HEK293 (cell line): ENCODE results near the gene TBC1D16.
"Not testable (repeated sequence)": the region's sequence is repeated elsewhere in the genome, so short reads cannot be mapped to it uniquely, and the experiment has no call there.

Experiments used
- CTCF ChIA-PET: fragments of 350-600 bp; formaldehyde crosslinking; extraction: SDS; loops from one replicate; lab custom pipeline; 2021; ENCODE audit warnings: antibody characterized with exemption; lab: Yijun Ruan, JAX
- POLR2A ChIA-PET: fragments of 300-600 bp; formaldehyde crosslinking; extraction: SDS; loops from one replicate; lab custom pipeline; 2020; ENCODE audit warnings: antibody characterized with exemption, inconsistent platforms; lab: Yijun Ruan, JAX
- H3K27ac ChIP-seq: fragments of 200-500 bp; sonication (Bioruptor generic); 2 replicates; pipeline ENCODE4 v1.5.1; 2014; ENCODE audit warnings: low read depth, low read length, control low read depth, inconsistent platforms; ENCODE audit errors: extremely low read depth
- H3K36me3 ChIP-seq, 2 experiments: fragments of 200-500 bp in 1 of 2; sonication (Bioruptor generic) in 1 of 2; 1 replicate in 1 of 2; 2 replicates in 1 of 2; pipeline ENCODE4 v1.5.1; 2014 to 2017; ENCODE audit warnings: inconsistent platforms in 2 of 2, low read length in 2 of 2; ENCODE audit not compliant: control insufficient read depth in 2 of 2, insufficient read depth in 1 of 2
- H3K4me1 ChIP-seq: fragments of 200-500 bp; sonication (Bioruptor generic); 2 replicates; pipeline ENCODE4 v1.5.1; 2014; ENCODE audit warnings: mild to moderate bottlenecking, low read length, inconsistent platforms; ENCODE audit not compliant: control insufficient read depth, insufficient read depth
- H3K4me3 ChIP-seq: 2 replicates; pipeline ENCODE4 v1.5.1; 2011; ENCODE audit warnings: low read depth, mild to moderate bottlenecking, control low read depth, low read length, moderate library complexity
- H3K9me3 ChIP-seq: fragments of 200-500 bp; sonication (Bioruptor generic); 2 replicates; pipeline ENCODE4 v1.5.1; 2014; ENCODE audit warnings: low read depth, low read length, inconsistent platforms; ENCODE audit not compliant: control insufficient read depth, insufficient read depth
- GFI1B ChIP-seq: fragments of 450-650 bp; formaldehyde crosslinking; IDR thresholded peaks from 2 replicates; pipeline ENCODE4 v1.5.1; 2016; ENCODE audit warnings: missing biosample characterization, missing genetic modification characterization
- SCRT2 ChIP-seq: fragments of 450-650 bp; formaldehyde crosslinking; IDR thresholded peaks from 2 replicates; pipeline ENCODE4 v1.5.1; 2016; ENCODE audit warnings: missing biosample characterization, missing genetic modification characterization
- ZFP41 ChIP-seq: fragments of 450-650 bp; formaldehyde crosslinking; IDR thresholded peaks from 2 replicates; pipeline ENCODE4 v1.5.1; 2016; ENCODE audit warnings: missing biosample characterization, missing genetic modification characterization, borderline replicate concordance
- ZNF501 ChIP-seq: fragments of 450-650 bp; formaldehyde crosslinking; IDR thresholded peaks from 2 replicates; pipeline ENCODE4 v1.5.1; 2016; ENCODE audit warnings: missing biosample characterization, missing genetic modification characterization
- ZNF548 ChIP-seq: fragments of 450-650 bp; formaldehyde crosslinking; IDR thresholded peaks from 2 replicates; pipeline ENCODE4 v1.5.1; 2016; ENCODE audit warnings: missing biosample characterization, missing genetic modification characterization
- ZNF571 ChIP-seq: fragments of 450-650 bp; formaldehyde crosslinking; IDR thresholded peaks from 2 replicates; pipeline ENCODE4 v1.5.0; 2017; ENCODE audit warnings: missing biosample characterization, missing genetic modification characterization
- ZNF677 ChIP-seq: fragments of 450-650 bp; IDR thresholded peaks from 2 replicates; pipeline ENCODE4 v1.5.0; 2018; ENCODE audit warnings: missing biosample characterization, mild to moderate bottlenecking, missing genetic modification characterization, moderate library complexity
- TF ChIP-seq, protein P1 (sequence below): fragments of 450-650 bp; formaldehyde crosslinking; IDR thresholded peaks from 2 replicates; pipeline ENCODE4 v1.5.1; 2017; ENCODE audit warnings: missing biosample characterization, missing genetic modification characterization
- TF ChIP-seq, protein P2 (sequence below): fragments of 450-650 bp; formaldehyde crosslinking; IDR thresholded peaks from 2 replicates; pipeline ENCODE4 v1.5.1; 2016; ENCODE audit warnings: missing biosample characterization, missing genetic modification characterization
- TF ChIP-seq, protein P3 (sequence below): fragments of 450-650 bp; formaldehyde crosslinking; IDR thresholded peaks from 2 replicates; pipeline ENCODE4 v1.5.1; 2016; ENCODE audit warnings: missing biosample characterization, missing genetic modification characterization

Gene TBC1D16

DNA sequence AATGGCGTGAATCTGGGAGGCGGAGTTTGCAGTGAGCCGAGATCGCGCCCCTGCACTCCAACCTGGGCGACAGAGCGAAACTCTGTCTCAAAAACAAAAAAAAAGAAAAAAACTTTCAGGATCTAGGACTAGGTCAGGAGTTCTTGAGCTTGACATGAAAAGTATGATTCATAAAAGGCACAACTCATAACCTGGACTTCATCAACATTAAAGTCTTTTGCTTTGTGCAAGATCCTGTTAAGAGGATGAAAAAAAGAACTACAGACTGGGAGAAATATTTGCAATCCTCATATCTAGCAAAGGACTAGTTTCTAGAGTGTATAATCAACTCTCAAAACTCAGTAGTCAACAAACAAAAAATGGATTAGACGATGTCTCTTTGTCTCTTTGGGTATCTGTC is 40.0 kb downstream of the TBC1D16 start (continued):
- TF ChIP-seq, protein P1, sequence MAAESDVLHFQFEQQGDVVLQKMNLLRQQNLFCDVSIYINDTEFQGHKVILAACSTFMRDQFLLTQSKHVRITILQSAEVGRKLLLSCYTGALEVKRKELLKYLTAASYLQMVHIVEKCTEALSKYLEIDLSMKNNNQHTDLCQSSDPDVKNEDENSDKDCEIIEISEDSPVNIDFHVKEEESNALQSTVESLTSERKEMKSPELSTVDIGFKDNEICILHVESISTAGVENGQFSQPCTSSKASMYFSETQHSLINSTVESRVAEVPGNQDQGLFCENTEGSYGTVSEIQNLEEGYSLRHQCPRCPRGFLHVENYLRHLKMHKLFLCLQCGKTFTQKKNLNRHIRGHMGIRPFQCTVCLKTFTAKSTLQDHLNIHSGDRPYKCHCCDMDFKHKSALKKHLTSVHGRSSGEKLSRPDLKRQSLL (tag by site-specific recombination) = no peak
- TF ChIP-seq, protein P2, sequence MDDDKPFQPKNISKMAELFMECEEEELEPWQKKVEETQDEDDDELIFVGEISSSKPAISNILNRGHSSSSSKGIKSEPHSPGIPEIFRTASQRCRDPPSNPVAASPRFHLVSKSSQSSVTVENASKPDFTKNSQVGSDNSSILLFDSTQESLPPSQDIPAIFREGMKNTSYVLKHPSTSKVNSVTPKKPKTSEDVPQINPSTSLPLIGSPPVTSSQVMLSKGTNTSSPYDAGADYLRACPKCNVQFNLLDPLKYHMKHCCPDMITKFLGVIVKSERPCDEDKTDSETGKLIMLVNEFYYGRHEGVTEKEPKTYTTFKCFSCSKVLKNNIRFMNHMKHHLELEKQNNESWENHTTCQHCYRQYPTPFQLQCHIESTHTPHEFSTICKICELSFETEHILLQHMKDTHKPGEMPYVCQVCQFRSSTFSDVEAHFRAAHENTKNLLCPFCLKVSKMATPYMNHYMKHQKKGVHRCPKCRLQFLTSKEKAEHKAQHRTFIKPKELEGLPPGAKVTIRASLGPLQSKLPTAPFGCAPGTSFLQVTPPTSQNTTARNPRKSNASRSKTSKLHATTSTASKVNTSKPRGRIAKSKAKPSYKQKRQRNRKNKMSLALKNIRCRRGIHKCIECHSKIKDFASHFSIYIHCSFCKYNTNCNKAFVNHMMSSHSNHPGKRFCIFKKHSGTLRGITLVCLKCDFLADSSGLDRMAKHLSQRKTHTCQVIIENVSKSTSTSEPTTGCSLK (tag by site-specific recombination) = no peak

DNA sequence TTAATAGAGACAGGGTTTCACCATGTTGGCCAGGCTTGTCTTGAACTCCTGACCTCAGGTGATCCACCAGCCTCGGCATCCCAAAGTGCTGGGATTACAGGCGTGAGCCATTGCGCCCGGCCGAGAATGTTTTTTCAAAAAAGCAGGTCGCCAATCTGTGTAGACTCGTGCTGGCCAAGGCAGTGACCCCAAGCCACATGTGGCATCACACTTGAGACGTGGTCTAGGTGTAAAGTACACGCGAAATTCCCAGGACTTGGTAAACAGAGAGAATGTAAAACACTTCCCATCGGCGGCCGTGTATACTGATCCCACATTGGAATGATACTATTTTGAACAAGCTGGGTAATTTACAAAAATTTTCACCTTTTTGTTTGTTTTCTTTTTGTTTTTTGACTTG is 41.1 kb downstream of the TBC1D16 start:
- Histone ChIP-seq H3K27ac (no peak overlapping the region), H3K4me3 (no peak overlapping the region), H3K36me3 (no peaks in the 10 kb centered on the region; a peak in 1 of 3 replicates), H3K9me3 (no peaks in the 10 kb centered on the region), H3K4me1 (peaks cover 23% of the 10 kb centered on the region)
- POLR2A ChIA-PET = interaction anchor here (0.6 to 1.6 kb wide), 2 partner anchors 155 to 242 kb away, joined by 3 to 8 read pairs; partner anchors contain the start of gene CBX4
- CTCF ChIA-PET = interaction anchor here (0.7 to 3.5 kb wide), 13 partner anchors 10 to 581 kb away, joined by 3 to 41 read pairs (median 8); partner anchors contain the start of gene GAA
- no peak for TF ChIP-seq ZNF571 (tag by site-specific recombination)
- TF ChIP-seq ZNF548 (tag by site-specific recombination) = peak; percentile 16; the same call in 1 of the 2 replicates
- TF ChIP-seq ZNF501 (tag by site-specific recombination) = no peak
- no peak for TF ChIP-seq ZFP41 (tag by site-specific recombination)
- no peak for TF ChIP-seq GFI1B (tag by site-specific recombination)
- peak; percentile 9; the same call in 1 of the 2 replicates for TF ChIP-seq SCRT2 (tag by site-specific recombination)

DNA sequence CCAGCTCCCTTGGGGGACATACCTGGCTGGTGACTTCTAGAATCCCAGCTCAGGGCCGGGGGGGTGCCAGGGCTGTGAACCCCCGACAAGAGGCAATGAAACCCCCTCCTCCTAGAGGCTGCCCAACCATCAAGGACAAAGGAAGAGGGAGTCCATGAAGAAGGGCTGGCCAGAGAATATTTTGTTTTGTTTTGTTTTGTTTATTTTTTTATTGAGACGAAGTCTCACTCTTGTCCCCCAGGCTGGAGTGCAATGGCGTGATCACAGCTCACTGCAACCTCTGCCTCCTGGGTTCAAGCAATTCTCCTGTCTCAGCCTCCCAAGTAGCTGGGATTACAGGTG is 41.5 kb downstream of the TBC1D16 start:
- H3K9me3 ChIP-seq, H3K4me3 ChIP-seq, H3K36me3 ChIP-seq: not testable (repeated sequence)
- peaks cover 23% of the 10 kb centered on the region for H3K4me1 ChIP-seq
- TF ChIP-seq ZNF677 (tag by site-specific recombination) = peak; percentile 85
- TF ChIP-seq, protein P3, sequence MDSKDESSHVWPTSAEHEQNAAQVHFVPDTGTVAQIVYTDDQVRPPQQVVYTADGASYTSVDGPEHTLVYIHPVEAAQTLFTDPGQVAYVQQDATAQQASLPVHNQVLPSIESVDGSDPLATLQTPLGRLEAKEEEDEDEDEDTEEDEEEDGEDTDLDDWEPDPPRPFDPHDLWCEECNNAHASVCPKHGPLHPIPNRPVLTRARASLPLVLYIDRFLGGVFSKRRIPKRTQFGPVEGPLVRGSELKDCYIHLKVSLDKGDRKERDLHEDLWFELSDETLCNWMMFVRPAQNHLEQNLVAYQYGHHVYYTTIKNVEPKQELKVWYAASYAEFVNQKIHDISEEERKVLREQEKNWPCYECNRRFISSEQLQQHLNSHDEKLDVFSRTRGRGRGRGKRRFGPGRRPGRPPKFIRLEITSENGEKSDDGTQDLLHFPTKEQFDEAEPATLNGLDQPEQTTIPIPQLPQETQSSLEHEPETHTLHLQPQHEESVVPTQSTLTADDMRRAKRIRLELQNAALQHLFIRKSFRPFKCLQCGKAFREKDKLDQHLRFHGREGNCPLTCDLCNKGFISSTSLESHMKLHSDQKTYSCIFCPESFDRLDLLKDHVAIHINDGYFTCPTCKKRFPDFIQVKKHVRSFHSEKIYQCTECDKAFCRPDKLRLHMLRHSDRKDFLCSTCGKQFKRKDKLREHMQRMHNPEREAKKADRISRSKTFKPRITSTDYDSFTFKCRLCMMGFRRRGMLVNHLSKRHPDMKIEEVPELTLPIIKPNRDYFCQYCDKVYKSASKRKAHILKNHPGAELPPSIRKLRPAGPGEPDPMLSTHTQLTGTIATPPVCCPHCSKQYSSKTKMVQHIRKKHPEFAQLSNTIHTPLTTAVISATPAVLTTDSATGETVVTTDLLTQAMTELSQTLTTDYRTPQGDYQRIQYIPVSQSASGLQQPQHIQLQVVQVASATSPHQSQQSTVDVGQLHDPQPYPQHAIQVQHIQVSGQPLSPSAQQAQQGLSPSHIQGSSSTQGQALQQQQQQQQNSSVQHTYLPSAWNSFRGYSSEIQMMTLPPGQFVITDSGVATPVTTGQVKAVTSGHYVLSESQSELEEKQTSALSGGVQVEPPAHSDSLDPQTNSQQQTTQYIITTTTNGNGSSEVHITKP (tag by site-specific recombination) = peak; percentile 99
- ChIA-PET CTCF (interaction anchor here (0.6 to 3.5 kb wide), 15 partner anchors 11 to 622 kb away, joined by 3 to 41 read pairs (median 4); partner anchors contain the start of gene GAA), POLR2A (interaction anchor here (0.5 to 1.6 kb wide), 3 partner anchors 10 to 155 kb away, joined by 3 to 8 read pairs (median 3); partner anchors contain the start of gene CBX4)
- peak overlapping the region; percentile 85 for H3K27ac ChIP-seq
